ENCODE results near the gene ZSCAN20. TPM values are rescaled to one million over a fixed set of nuclear protein-coding genes. Genes with fewer than 3 reads are reported as not detected.

Gene ZSCAN20
- total RNA-seq, 1 experiment from 2014 or later: 3.9 TPM

GRCh38 chr1:33424205-33424604 lies 48.2 kb upstream of the ZSCAN20 start:
- Histone ChIP-seq H4K20me1 (ENCODE audit: control insufficient read depth, insufficient read depth, insufficient read length) (no peaks in the 10 kb centered on the region), H2AK5ac (ENCODE audit: insufficient read length, low read length) (no peak overlapping the region), H2BK120ac (ENCODE audit: low read depth, low read length, poor library complexity, severe bottlenecking) (no peak overlapping the region), H2BK20ac (ENCODE audit: low read depth, low read length, poor library complexity, severe bottlenecking) (no peak overlapping the region), H3T11ph (ENCODE audit: low read length) (no peak overlapping the region), H3K23ac (ENCODE audit: insufficient read length, low read depth, low read length) (no peak overlapping the region), H3K27me3 (ENCODE audit: insufficient read depth, low read length) (no peaks in the 10 kb centered on the region), H3K4me1 (ENCODE audit: insufficient read depth, low read length) (peaks cover 10% of the 10 kb centered on the region; the same call in 1 of the 2 replicates), H3K9ac (ENCODE audit: extremely low read depth, insufficient read length, low read length) (no peak overlapping the region), H3K9me3 (ENCODE audit: control insufficient read depth, low read depth, low read length) (no peaks in the 10 kb centered on the region), H2AFZ (ENCODE audit: low read length) (no peak overlapping the region), H3K18ac (ENCODE audit: insufficient read length, low read depth, low read length) (no peak overlapping the region), H2BK12ac (ENCODE audit: insufficient read length, low read depth, low read length) (no peak overlapping the region), H3K56ac (ENCODE audit: insufficient read length, low read depth, low read length) (no peak overlapping the region), H3K79me1 (ENCODE audit: insufficient read depth, low read depth, low read length, poor library complexity, severe bottlenecking) (no peaks in the 10 kb centered on the region), H3K4me2 (ENCODE audit: insufficient read depth, insufficient read length, low read length) (no peak overlapping the region), H4K5ac (ENCODE audit: insufficient read length, low read depth, low read length) (no peak overlapping the region), H4K91ac (ENCODE audit: insufficient read length, low read depth, low read length) (no peak overlapping the region), H4K8ac (replicated peaks; ENCODE audit: insufficient read length, low read depth, low read length) (no peak overlapping the region), H3K4ac (ENCODE audit: low read depth, low read length) (no peak overlapping the region), H3K79me2 (ENCODE audit: insufficient read depth, low read length) (no peaks in the 10 kb centered on the region), H3K23me2 (ENCODE audit: insufficient read length, low read depth, low read length, poor library complexity, severe bottlenecking) (no peaks in the 10 kb centered on the region), H2BK5ac (ENCODE audit: insufficient read length, low read length) (no peak overlapping the region), H3K14ac (ENCODE audit: insufficient read depth, low read length) (no peak overlapping the region), H3K27ac (ENCODE audit: insufficient read length, low read depth, low read length) (no peak overlapping the region), H2BK15ac (ENCODE audit: low read depth, low read length) (no peak overlapping the region)
- H3K4me1 Mint-ChIP-seq: peaks cover 12 to 15% of the 10 kb centered on the region in 2 experiments
- TF ChIP-seq CTCF (conservative IDR thresholded peaks at IDR 0.05): no peak
- H3K4me3 Mint-ChIP-seq: no peak overlapping the region
- no peaks in the 10 kb centered on the region for H3K36me3 Mint-ChIP-seq (ENCODE audit: insufficient read depth in 1 of 3, low read depth in 3 of 3)
- DNase-seq: no peak
- no peak overlapping the region for H3K27ac Mint-ChIP-seq
- no peaks in the 10 kb centered on the region for H3K27me3 Mint-ChIP-seq (ENCODE audit: low read depth)
- no CpG with 5 or more reads among the region's 4 CpGs for WGBS (ENCODE audit: extremely low coverage, insufficient read length, low lambda C conversion rate)
- H3K9me3 Mint-ChIP-seq: no peaks in the 10 kb centered on the region
